ELR (cell line): ENCODE measurements around the gene FBN2.
"Not testable (repeated sequence)": the region's sequence is repeated elsewhere in the genome, so short reads cannot be mapped to it uniquely, and the experiment has no call there.

Experiments used
- DNase-seq: peaks from one replicate; pipeline ENCODE4 v3.0.0-alpha.2; 2015; ENCODE audit warnings: low read depth

FBN2 gene

GRCh38 chr5:128478386-128479368 is 59.4 kb downstream of the FBN2 start:
- no peak for DNase-seq

- DNase-seq, result no peak
These were observed 60.1 kb downstream of the FBN2 start for GRCh38 chr5:128477944-128478343.

GRCh38 chr5:128475693-128476092 is 62.4 kb downstream of the FBN2 start:
- DNase-seq, result no peak

- DNase-seq, result no peak
These were observed 65.1 kb downstream of the FBN2 start for GRCh38 chr5:128472919-128473318.

GRCh38 chr5:128472036-128472435 is 66.0 kb downstream of the FBN2 start:
- no peak for DNase-seq

GRCh38 chr5:128470663-128471062 is 67.4 kb downstream of the FBN2 start:
- peak; percentile 52 for DNase-seq

GRCh38 chr5:128469912-128470311 is 68.1 kb downstream of the FBN2 start:
- DNase-seq, result peak; percentile 46

- no peak for DNase-seq
These were observed 71.1 kb downstream of the FBN2 start for GRCh38 chr5:128466980-128467379.

GRCh38 chr5:128466554-128466953 is 71.5 kb downstream of the FBN2 start:
- no peak for DNase-seq

- DNase-seq, result no peak
These were observed 73.4 kb downstream of the FBN2 start for GRCh38 chr5:128464596-128464995.

GRCh38 chr5:128462330-128462729 is 75.7 kb downstream of the FBN2 start:
- no peak for DNase-seq

- not testable (repeated sequence) for DNase-seq
These were observed 80.7 kb downstream of the FBN2 start for GRCh38 chr5:128457147-128457915.

- DNase-seq, result no peak
These were observed 82.1 kb downstream of the FBN2 start for GRCh38 chr5:128455841-128456361.

GRCh38 chr5:128453121-128453520 is 84.9 kb downstream of the FBN2 start:
- no peak for DNase-seq

GRCh38 chr5:128447224-128447623 is 90.8 kb downstream of the FBN2 start:
- not testable (repeated sequence) for DNase-seq

GRCh38 chr5:128441941-128442350 is 96.1 kb downstream of the FBN2 start:
- DNase-seq, result no peak

- no peak for DNase-seq
These were observed 96.9 kb downstream of the FBN2 start for GRCh38 chr5:128441165-128441564.

- peak; percentile 96 for DNase-seq
These were observed 101.3 kb downstream of the FBN2 start for GRCh38 chr5:128436749-128437188.

GRCh38 chr5:128435861-128436260 is 102.2 kb downstream of the FBN2 start:
- no peak for DNase-seq

- no peak for DNase-seq
These were observed 103.1 kb downstream of the FBN2 start for GRCh38 chr5:128434993-128435392.

- DNase-seq, result no peak
These were observed 105.1 kb downstream of the FBN2 start for GRCh38 chr5:128432913-128433440.

- no peak for DNase-seq
These were observed 110.1 kb downstream of the FBN2 start for GRCh38 chr5:128427921-128428320.
